SK-N-SH (cell line): ENCODE data around the gene ZNF480. TPM values are rescaled to one million over a fixed set of nuclear protein-coding genes. Genes with fewer than 3 reads are reported as not detected.

Experiments used
- CTCF ChIA-PET: fragments of 300-600, 350-600 bp; formaldehyde crosslinking; extraction: SDS; loops from one replicate; lab custom pipeline; 2021; lab: Yijun Ruan, JAX
- POLR2A ChIA-PET: fragments of 350-600 bp; sonication (Branson Sonifier 250); formaldehyde crosslinking; extraction: SDS; loops from one replicate; lab custom pipeline; 2020; ENCODE audit warnings: antibody characterized with exemption, inconsistent platforms; lab: Yijun Ruan, JAX
- DNase-seq: peaks from one replicate; pipeline ENCODE4 v3.0.0; 2012
- H2AFZ ChIP-seq: fragments of 200-600 bp; sonication (generic); 2 replicates; pipeline ENCODE4 v1.8.1; 2016; ENCODE audit warnings: antibody characterized with exemption, mild to moderate bottlenecking, low read depth
- H3F3A ChIP-seq: fragments of 200-600 bp; sonication (generic); replicated peaks from 2 replicates; pipeline ENCODE3; 2016; ENCODE audit warnings: antibody characterized with exemption, mild to moderate bottlenecking; ENCODE audit not compliant: insufficient read depth
- H3K27ac ChIP-seq, 2 experiments: fragments of 200-500 bp in 1 of 2; fragments of 200-600 bp in 1 of 2; sonication (Bioruptor generic) in 1 of 2; sonication (generic), shearing (Covaris generic) in 1 of 2; 2 replicates each; pipeline versions ENCODE4 v1.5.1 to v1.6.1; 2014 to 2016; ENCODE audit warnings: low read depth in 2 of 2, inconsistent platforms in 1 of 2, low read length in 1 of 2, mild to moderate bottlenecking in 1 of 2, mixed read lengths in 1 of 2
- H3K27me3 ChIP-seq: fragments of 200-600 bp; sonication (generic), shearing (Covaris generic); 2 replicates; pipeline ENCODE4 v1.6.1; 2016; ENCODE audit warnings: mixed run types; ENCODE audit not compliant: insufficient read depth
- H3K36me3 ChIP-seq, 2 experiments: fragments of 200-500 bp in 1 of 2; fragments of 200-600 bp in 1 of 2; sonication (Bioruptor generic) in 1 of 2; sonication (generic) in 1 of 2; replicated peaks in 1 of 2; 2 replicates each; pipeline versions ENCODE3 to v1.5.1; 2014 to 2016; ENCODE audit warnings: low read length in 1 of 2, mild to moderate bottlenecking in 1 of 2; ENCODE audit not compliant: insufficient read depth in 2 of 2, control insufficient read depth in 1 of 2
- H3K4me1 ChIP-seq, 2 experiments: fragments of 200-500 bp in 1 of 2; fragments of 200-600 bp in 1 of 2; sonication (Bioruptor generic) in 1 of 2; sonication (generic), shearing (Covaris generic) in 1 of 2; 2 replicates each; pipeline versions ENCODE4 v1.5.1 to v1.6.1; 2014 to 2016; ENCODE audit warnings: low read depth in 1 of 2, low read length in 1 of 2, mixed run types in 1 of 2; ENCODE audit not compliant: insufficient read depth in 2 of 2, control insufficient read depth in 1 of 2
- H3K4me2 ChIP-seq: fragments of 200-600 bp; sonication (generic), shearing (Covaris generic); 2 replicates; pipeline ENCODE4 v1.6.1; 2017; ENCODE audit warnings: mixed run types
- H3K4me3 ChIP-seq, 2 experiments: fragments of 200-500 bp in 1 of 2; fragments of 200-600 bp in 1 of 2; sonication (Bioruptor generic) in 1 of 2; sonication (generic), shearing (Covaris generic) in 1 of 2; 2 replicates each; pipeline versions ENCODE4 v1.5.1 to v1.8.1; 2014 to 2016; ENCODE audit warnings: low read depth in 2 of 2, inconsistent platforms in 1 of 2, low read length in 1 of 2, mild to moderate bottlenecking in 1 of 2, mixed read lengths in 1 of 2, moderate library complexity in 1 of 2
- H3K79me2 ChIP-seq: fragments of 200-600 bp; sonication (generic); 2 replicates; pipeline ENCODE4 v1.8.1; 2017; ENCODE audit warnings: mild to moderate bottlenecking; ENCODE audit not compliant: insufficient read depth
- H3K9ac ChIP-seq: fragments of 200-600 bp; sonication (generic); 2 replicates; pipeline ENCODE4 v1.6.1; 2017; ENCODE audit warnings: mixed run types
- H3K9me2 ChIP-seq: fragments of 200-600 bp; sonication (generic); 2 replicates; pipeline ENCODE4 v1.6.1; 2017; ENCODE audit warnings: mixed run types
- H3K9me3 ChIP-seq: fragments of 200-600 bp; sonication (generic); 2 replicates; pipeline ENCODE4 v1.6.1; 2017; ENCODE audit warnings: mixed run types, mild to moderate bottlenecking, moderate library complexity
- H4K20me1 ChIP-seq: fragments of 200-600 bp; sonication (generic); 2 replicates; pipeline ENCODE4 v1.6.1; 2017; ENCODE audit warnings: mild to moderate bottlenecking, mixed run types; ENCODE audit not compliant: insufficient read depth
- CHD2 ChIP-seq: fragments of 150-350 bp; IDR thresholded peaks from 2 replicates; pipeline ENCODE4 v1.6.1; 2018; ENCODE audit warnings: low read length; ENCODE audit not compliant: partially characterized antibody
- CTCF ChIP-seq: fragments of 200-600 bp; sonication (generic); IDR thresholded peaks from 2 replicates; pipeline ENCODE4 v1.6.1; 2017; ENCODE audit warnings: antibody characterized with exemption, mild to moderate bottlenecking, moderate library complexity
- ELF1 ChIP-seq: IDR thresholded peaks from 2 replicates; pipeline ENCODE4 v1.4.0; 2012
- EZH2phosphoT487 ChIP-seq: fragments of 200-600 bp; sonication (generic); IDR thresholded peaks from 2 replicates; pipeline ENCODE4 v1.6.1; 2017; ENCODE audit warnings: low read depth, mixed run types, mild to moderate bottlenecking, antibody characterized with exemption, moderate library complexity, borderline replicate concordance
- FOXJ3 ChIP-seq: sonication (generic); formaldehyde crosslinking; IDR thresholded peaks from 2 replicates; pipeline ENCODE4 v1.5.1; 2020; ENCODE audit warnings: mild to moderate bottlenecking, missing genetic modification reagents
- FOXM1 ChIP-seq: IDR thresholded peaks from 2 replicates; pipeline ENCODE4 v1.4.0; 2012; ENCODE audit warnings: low read depth, mild to moderate bottlenecking
- GATA2 ChIP-seq: sonication (generic); formaldehyde crosslinking; IDR thresholded peaks from 2 replicates; pipeline ENCODE4 v1.5.0; 2020; ENCODE audit warnings: mild to moderate bottlenecking, missing genetic modification reagents
- IRF3 ChIP-seq: fragments of 150-350 bp; IDR thresholded peaks from 2 replicates; pipeline ENCODE4 v1.6.1; 2016; ENCODE audit warnings: mild to moderate bottlenecking, low read depth, low read length
- MAX ChIP-seq: IDR thresholded peaks from 2 replicates; pipeline ENCODE4 v1.4.0; 2012; ENCODE audit warnings: low read depth
- MEF2A ChIP-seq: IDR thresholded peaks from 2 replicates; pipeline ENCODE4 v1.4.0; 2012; ENCODE audit warnings: low read depth, borderline replicate concordance
- NFIC ChIP-seq: IDR thresholded peaks from 2 replicates; pipeline ENCODE4 v1.4.0; 2012; ENCODE audit warnings: borderline replicate concordance
- NRF1 ChIP-seq: IDR thresholded peaks from 2 replicates; pipeline ENCODE4 v1.6.1; 2012; ENCODE audit warnings: low read depth, mild to moderate bottlenecking, low read length
- PBX3 ChIP-seq: IDR thresholded peaks from 2 replicates; pipeline ENCODE4; 2012
- POLR2AphosphoS5 ChIP-seq: IDR thresholded peaks from 2 replicates; pipeline ENCODE4 v1.6.1; 2012; ENCODE audit warnings: low read depth, low read length
- RCOR1 ChIP-seq: fragments of 150-350 bp; IDR thresholded peaks from 2 replicates; pipeline ENCODE4 v1.6.1; 2017; ENCODE audit warnings: antibody characterized with exemption, low read length
- RFX5 ChIP-seq: IDR thresholded peaks from 2 replicates; pipeline ENCODE4 v1.6.1; 2012; ENCODE audit warnings: mild to moderate bottlenecking, improper control_type of control experiment, low read length
- RXRA ChIP-seq: IDR thresholded peaks from 2 replicates; pipeline ENCODE4 v1.4.0; 2012; ENCODE audit warnings: low read depth, mild to moderate bottlenecking, borderline replicate concordance
- SMC3 ChIP-seq: IDR thresholded peaks from 2 replicates; pipeline ENCODE4 v1.6.1; 2012; ENCODE audit warnings: low read depth, low read length, improper control_type of control experiment
- TAF1 ChIP-seq: IDR thresholded peaks from 2 replicates; pipeline ENCODE4 v1.6.1; 2012; ENCODE audit warnings: low read depth, mild to moderate bottlenecking, low read length, moderate library complexity, borderline replicate concordance
- TCF12 ChIP-seq: IDR thresholded peaks from 2 replicates; pipeline ENCODE4 v1.4.0; 2012
- TEAD4 ChIP-seq: IDR thresholded peaks from 2 replicates; pipeline ENCODE4 v1.4.0; 2012; ENCODE audit warnings: mild to moderate bottlenecking, borderline replicate concordance; ENCODE audit not compliant: insufficient read depth
- WGBS: methylation state at CpG from one replicate; pipeline ENCODE4 v1.1.6; 2017; ENCODE audit warnings: low lambda C conversion rate; 5-methylcytosine and 5-hydroxymethylcytosine counted together
- polyA plus RNA-seq, 3 experiments: library from polyadenylated mRNA; depleted of rRNA; stranded (reverse); fragments of >200 nt; gene quantifications; 2 replicates each; pipeline ENCODE4 v1.2.3, GENCODE V29; 2012
- TF ChIP-seq, protein P1 (sequence below): IDR thresholded peaks from 2 replicates; pipeline ENCODE4 v1.4.0; 2012; ENCODE audit warnings: low read depth, borderline replicate concordance
- TF ChIP-seq, protein P2 (sequence below): fragments of 150-350 bp; IDR thresholded peaks from 2 replicates; pipeline ENCODE4 v1.6.1; 2017; ENCODE audit warnings: antibody characterized with exemption, low read length, low read depth, borderline replicate concordance
- TF ChIP-seq, protein P3 (sequence below): IDR thresholded peaks from 2 replicates; pipeline ENCODE4 v1.4.0; 2012; ENCODE audit warnings: low read depth, borderline replicate concordance

ZNF480 gene
- polyA plus RNA-seq (2012; rRNA removed): 10.9 and 13.4 TPM in 2 replicates
- polyA plus RNA-seq (2012; cell fraction: cytosol; rRNA removed): 17.8 and 22.7 TPM in 2 replicates
- 4.3 and 5.3 TPM in 2 replicates for polyA plus RNA-seq (2012; cell fraction: nucleus; rRNA removed)

GRCh38 chr19:52296773-52297600 is at the start of gene ZNF480:
ZNF480 (plus strand) TSS chr19:52297169; CDS start chr19:52300413, 3,244 bp downstream.
- POLR2A ChIA-PET: no interaction called here
- peak; percentile 93 for DNase-seq
- no peak for TF ChIP-seq TCF12
- TF ChIP-seq CHD2: no peak
- TF ChIP-seq, protein P1, sequence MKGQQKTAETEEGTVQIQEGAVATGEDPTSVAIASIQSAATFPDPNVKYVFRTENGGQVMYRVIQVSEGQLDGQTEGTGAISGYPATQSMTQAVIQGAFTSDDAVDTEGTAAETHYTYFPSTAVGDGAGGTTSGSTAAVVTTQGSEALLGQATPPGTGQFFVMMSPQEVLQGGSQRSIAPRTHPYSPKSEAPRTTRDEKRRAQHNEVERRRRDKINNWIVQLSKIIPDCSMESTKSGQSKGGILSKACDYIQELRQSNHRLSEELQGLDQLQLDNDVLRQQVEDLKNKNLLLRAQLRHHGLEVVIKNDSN: no peak
- peak; percentile 8; the same call in 1 of the 2 replicates for TF ChIP-seq TAF1
- peak; percentile 72 for TF ChIP-seq MAX
- TF ChIP-seq FOXM1: no peak
- TF ChIP-seq GATA2: no peak
- TF ChIP-seq RXRA: no peak
- no peak for TF ChIP-seq SMC3
- TF ChIP-seq, protein P2, sequence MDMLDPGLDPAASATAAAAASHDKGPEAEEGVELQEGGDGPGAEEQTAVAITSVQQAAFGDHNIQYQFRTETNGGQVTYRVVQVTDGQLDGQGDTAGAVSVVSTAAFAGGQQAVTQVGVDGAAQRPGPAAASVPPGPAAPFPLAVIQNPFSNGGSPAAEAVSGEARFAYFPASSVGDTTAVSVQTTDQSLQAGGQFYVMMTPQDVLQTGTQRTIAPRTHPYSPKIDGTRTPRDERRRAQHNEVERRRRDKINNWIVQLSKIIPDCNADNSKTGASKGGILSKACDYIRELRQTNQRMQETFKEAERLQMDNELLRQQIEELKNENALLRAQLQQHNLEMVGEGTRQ: no peak
- TF ChIP-seq RFX5: no peak
- TF ChIP-seq, protein P3, sequence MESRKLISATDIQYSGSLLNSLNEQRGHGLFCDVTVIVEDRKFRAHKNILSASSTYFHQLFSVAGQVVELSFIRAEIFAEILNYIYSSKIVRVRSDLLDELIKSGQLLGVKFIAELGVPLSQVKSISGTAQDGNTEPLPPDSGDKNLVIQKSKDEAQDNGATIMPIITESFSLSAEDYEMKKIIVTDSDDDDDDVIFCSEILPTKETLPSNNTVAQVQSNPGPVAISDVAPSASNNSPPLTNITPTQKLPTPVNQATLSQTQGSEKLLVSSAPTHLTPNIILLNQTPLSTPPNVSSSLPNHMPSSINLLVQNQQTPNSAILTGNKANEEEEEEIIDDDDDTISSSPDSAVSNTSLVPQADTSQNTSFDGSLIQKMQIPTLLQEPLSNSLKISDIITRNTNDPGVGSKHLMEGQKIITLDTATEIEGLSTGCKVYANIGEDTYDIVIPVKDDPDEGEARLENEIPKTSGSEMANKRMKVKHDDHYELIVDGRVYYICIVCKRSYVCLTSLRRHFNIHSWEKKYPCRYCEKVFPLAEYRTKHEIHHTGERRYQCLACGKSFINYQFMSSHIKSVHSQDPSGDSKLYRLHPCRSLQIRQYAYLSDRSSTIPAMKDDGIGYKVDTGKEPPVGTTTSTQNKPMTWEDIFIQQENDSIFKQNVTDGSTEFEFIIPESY: no peak
- TF ChIP-seq FOXJ3 (CRISPR knock-in tag): no peak
- TF ChIP-seq PBX3: no peak
- TF ChIP-seq NFIC: no peak
- TF ChIP-seq TEAD4: no peak
- no peak for TF ChIP-seq IRF3
- TF ChIP-seq NRF1: peak; percentile 33; the same call in 1 of the 2 replicates
- no peak for TF ChIP-seq RCOR1
- no peak for TF ChIP-seq MEF2A
- TF ChIP-seq EZH2phosphoT487: no peak
- TF ChIP-seq ELF1: peak; percentile 89
- peak; percentile 77 for TF ChIP-seq POLR2AphosphoS5
- peak; percentile 19; the same call in 1 of the 2 replicates for TF ChIP-seq CTCF

More at GRCh38 chr19:52296773-52297600, at the start of gene ZNF480:
- peaks cover 23 to 41% of the 10 kb centered on the region in 2 experiments for H3K36me3 ChIP-seq
- H3K9me2 ChIP-seq: no peaks in the 10 kb centered on the region
- peak within 1 kb of the TSS; percentile 88 to 90 for H3K27ac ChIP-seq
- 0 out of 2 replicates have a peak, but pooled peaks cover 5% of the 10 kb centered on the region for H3K9me3 ChIP-seq
- H3K79me2 ChIP-seq: peaks cover 26% of the 10 kb centered on the region; the same call in 1 of the 2 replicates
- peaks cover 0 to 5% of the 10 kb centered on the region in 2 experiments; a peak in 1 of 4 replicates for H3K4me1 ChIP-seq
- H3K9ac ChIP-seq: peak within 1 kb of the TSS; percentile 94
- WGBS: 0% methylated on average over 31 of the region's 75 CpGs
- H3K27me3 ChIP-seq: no peaks in the 10 kb centered on the region
- CTCF ChIA-PET: interaction anchor here (1.2 kb wide), 1 partner anchor 60 kb away, joined by 3 read pairs; no protein-coding TSS in a partner anchor
- H3K4me2 ChIP-seq: peak within 1 kb of the TSS; percentile 91
- peak within 1 kb of the TSS; percentile 96 for H2AFZ ChIP-seq
- no peaks in the 10 kb centered on the region for H4K20me1 ChIP-seq
- peaks cover 2% of the 10 kb centered on the region for H3F3A ChIP-seq
- H3K4me3 ChIP-seq: peak within 1 kb of the TSS; percentile 91 to 95
